ENCODE results near the gene STK24.
"Not testable (repeated sequence)": the region's sequence is repeated elsewhere in the genome, so short reads cannot be mapped to it uniquely, and the experiment has no call there.

DNA sequence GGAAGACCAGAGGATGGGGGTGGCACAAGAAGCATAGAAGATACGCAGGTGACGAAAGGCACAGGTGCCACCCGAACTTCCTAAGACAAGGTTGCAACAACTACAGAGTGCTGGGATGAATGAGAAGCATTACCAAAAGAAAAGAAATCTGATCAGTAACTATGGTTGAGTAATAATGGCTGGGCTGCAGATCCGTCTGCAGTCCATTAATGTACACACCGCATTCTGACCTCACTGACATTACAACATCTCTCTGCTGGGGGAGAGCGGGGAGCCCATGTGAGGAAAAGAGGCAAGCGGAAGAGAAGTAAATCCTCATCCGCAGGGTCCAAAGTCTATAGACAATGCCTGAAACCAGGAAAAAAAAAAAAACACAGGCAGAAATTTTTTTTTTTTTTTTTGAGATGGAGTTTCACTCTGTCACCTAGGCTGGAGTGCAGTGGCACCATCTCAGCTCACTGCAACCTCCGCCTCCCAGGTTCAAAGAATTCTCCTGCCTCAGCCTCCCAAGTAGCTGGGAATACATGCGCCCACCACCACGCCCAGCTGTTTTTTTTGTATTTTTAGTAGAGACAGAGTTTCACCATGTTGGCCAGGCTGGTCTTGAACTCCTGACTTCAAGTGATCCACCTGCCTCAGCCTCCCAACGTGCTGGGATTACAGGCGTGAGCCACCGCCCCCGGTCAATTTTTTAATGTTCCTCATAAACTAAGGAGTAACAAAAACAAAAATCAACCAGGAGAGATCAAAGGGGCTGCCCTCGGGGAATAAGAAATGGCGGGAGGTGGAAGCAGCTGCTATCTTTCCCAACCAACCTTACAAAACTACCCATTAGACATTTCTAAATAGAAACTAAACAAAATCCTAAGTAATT lies 7.2 kb downstream of the STK24 start:
- TF ChIP-seq, protein P1, sequence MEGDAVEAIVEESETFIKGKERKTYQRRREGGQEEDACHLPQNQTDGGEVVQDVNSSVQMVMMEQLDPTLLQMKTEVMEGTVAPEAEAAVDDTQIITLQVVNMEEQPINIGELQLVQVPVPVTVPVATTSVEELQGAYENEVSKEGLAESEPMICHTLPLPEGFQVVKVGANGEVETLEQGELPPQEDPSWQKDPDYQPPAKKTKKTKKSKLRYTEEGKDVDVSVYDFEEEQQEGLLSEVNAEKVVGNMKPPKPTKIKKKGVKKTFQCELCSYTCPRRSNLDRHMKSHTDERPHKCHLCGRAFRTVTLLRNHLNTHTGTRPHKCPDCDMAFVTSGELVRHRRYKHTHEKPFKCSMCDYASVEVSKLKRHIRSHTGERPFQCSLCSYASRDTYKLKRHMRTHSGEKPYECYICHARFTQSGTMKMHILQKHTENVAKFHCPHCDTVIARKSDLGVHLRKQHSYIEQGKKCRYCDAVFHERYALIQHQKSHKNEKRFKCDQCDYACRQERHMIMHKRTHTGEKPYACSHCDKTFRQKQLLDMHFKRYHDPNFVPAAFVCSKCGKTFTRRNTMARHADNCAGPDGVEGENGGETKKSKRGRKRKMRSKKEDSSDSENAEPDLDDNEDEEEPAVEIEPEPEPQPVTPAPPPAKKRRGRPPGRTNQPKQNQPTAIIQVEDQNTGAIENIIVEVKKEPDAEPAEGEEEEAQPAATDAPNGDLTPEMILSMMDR (IDR thresholded peaks at IDR 0.05; ENCODE audit: low read depth, low read length, poor library complexity, severe bottlenecking), result not testable (repeated sequence)
- not testable (repeated sequence) for TF ChIP-seq EZH2phosphoT487 (IDR thresholded peaks at IDR 0.05; ENCODE audit: borderline replicate concordance, low read length)
